Suppressor macrophage treated with lipopolysaccharide for 4 hours (primary cell): ENCODE data around the gene NPFFR1.

Source experiments
- DNase-seq: peaks from one replicate; pipeline ENCODE4 v3.0.0-alpha.2; 2020

NPFFR1 gene

DNA sequence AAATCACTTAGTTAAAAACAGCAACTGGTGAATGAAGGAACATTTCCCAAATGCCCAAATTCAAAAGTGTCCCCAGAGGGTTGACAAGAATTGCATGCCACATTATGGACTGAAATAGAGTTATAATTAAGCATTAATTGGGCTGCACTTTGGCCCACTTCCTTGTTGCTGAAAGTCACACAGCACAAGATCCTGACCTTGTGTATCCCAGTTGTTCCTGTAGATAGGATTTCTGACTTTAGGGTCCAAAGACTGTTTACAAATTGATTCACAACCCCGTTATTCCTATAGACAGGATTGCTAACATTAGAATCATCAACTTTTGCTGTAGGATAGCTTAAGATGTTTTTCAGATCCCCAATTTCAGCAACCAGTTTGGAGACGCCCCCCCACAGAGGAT lies 31.5 kb upstream of the NPFFR1 start:
- no peak for DNase-seq

GRCh38 chr10:70312972-70313371 lies 29.2 kb upstream of the NPFFR1 start:
- DNase-seq = no peak

DNA sequence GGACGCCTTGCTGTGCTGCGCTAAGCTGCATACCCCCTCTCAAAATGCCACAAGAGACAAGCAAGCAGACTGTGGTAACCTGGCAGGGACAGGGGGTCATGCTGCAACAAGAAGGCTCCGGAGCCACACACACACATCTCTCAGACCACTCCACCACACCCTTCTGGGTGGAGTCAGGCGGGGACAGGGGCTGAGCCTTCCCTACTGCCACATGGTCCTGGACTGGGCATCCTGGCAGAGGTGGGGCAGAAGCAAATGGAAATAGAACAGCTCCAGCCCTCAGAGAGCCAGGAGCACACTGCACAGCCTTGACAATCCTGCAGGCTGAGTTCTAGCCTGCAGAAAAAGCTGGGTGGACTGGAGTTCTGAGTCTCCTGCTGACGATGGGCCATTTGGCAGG lies 28.4 kb upstream of the NPFFR1 start:
- no peak for DNase-seq

DNA sequence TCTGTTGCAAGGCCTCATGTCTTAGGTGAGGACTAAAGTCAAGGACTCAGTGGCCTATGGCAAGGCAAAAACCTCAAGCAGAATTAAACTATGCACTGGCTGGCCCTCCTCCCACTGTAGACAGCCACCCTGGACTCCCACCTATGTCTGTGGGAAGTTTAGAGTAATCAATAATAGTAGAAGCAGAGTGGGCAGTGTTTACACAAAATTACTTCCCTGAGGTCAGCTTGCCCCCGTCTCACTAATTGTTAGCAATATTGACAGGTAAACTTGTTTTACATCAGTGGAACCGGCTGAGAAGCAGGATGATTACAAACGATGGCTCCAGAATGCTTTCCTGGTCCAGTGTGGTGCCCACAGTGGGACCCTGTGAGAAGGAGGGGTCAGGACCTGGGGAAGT lies 27.9 kb upstream of the NPFFR1 start:
- no peak for DNase-seq

GRCh38 chr10:70309661-70310060 lies 25.9 kb upstream of the NPFFR1 start:
- no peak for DNase-seq

DNA sequence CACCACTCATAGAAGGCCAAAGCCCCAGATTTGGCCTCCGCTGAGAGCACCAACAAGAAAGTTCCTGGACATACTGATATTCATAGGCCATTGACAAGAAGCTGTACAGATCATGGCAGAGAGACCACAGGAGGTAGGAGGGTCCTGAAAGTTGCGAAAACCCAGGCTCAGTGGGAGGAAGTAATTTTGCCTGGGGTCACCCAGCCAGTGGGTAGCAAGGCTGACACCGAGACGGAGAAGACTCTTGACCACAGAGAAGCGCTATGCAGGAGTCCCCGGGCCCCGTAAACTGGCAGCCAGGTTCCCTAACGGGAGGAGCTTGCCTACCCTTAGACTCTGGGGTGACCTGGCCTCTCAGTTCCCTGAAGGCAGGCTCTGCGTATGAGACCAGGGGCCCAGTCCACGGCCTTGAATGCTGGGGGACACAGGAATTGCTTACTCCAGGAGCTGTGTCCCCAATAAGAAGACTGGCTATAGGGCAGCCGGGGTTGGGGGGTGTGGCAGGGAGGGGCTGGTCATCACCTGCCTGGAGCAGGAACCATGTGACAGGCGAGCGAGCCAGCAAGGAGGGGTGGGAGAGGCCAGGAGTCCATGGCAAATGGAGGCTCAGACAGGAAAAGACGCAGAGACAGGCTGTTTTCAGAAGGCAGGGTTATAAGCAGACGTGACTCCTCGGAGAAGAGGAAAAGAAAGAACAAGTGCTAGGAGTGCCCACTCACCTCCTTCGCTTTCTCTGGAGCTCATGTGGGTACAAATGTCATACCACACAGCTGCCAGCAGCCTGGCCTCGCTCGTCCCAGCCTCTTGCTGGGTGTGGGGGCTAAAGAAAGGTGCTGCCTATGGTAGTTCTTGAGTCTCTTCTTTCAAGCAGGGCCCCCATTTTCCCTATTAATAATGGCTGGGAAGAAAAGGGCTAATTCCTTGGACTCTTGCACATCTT lies 24.6 kb upstream of the NPFFR1 start:
- no peak for DNase-seq

- DNase-seq = no peak
Observed at GRCh38 chr10:70306886-70307520, 23.2 kb upstream of the NPFFR1 start.

GRCh38 chr10:70306181-70306705 lies 22.4 kb upstream of the NPFFR1 start:
- no peak for DNase-seq

- DNase-seq = no peak
Observed at GRCh38 chr10:70303730-70304129, 19.9 kb upstream of the NPFFR1 start.

DNA sequence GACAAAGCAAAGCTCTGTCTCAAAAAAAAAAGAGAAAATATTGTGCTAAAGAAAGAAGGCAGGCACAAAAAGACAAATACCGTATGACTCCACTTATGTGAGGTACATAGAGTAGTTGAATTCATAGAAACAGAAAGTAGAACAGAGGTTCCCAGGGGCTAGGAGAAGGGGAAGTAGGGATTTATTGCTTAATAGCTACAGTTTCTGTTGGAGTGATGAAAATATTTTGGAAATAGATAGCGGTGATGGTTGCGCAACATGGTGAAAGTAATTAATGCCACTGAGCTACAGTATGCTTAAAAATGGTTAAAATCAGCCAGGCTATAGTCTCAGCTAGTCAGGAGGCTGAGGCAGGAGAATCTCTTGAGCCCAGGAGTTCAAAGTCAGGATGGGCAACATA lies 18.5 kb upstream of the NPFFR1 start:
- DNase-seq = peak; percentile 94

DNA sequence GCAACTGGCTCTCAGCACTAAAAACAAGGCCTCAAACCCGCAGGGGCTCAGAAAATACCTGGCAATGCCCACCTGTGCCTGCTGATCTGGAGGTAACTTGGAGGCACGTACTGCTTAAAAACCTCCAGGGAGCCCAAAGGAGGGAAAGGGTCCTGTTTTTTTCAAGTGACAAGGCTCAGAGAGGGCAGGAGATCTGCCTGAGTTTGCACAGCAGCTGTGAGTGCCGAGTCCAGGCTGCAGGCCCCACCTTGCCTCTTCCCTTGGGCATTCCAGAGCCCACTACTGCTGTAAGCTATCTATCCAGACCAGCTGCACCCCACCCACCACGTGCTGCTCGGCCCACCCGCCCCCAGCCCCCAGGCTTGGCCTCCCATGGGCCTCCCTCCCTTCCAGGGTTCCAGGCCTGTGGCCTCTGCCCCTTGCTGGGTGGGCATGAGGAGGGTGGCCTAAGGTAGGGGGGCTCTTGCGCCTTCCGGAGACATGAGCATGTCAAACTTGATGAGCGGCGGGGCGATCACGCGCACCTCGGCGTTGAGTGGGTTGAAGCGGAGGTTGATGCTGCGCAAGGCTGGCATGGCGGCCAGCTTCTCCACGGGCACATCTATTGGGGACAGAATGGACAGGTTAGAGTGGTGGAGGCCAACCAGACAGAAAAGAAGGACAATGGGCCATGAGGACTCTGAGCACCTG lies 17.2 kb upstream of the NPFFR1 start:
- DNase-seq = no peak

- no peak for DNase-seq
Observed at GRCh38 chr10:70300461-70300860, 16.7 kb upstream of the NPFFR1 start.

- DNase-seq = no peak
Observed at GRCh38 chr10:70299876-70300275, 16.1 kb upstream of the NPFFR1 start.

DNA sequence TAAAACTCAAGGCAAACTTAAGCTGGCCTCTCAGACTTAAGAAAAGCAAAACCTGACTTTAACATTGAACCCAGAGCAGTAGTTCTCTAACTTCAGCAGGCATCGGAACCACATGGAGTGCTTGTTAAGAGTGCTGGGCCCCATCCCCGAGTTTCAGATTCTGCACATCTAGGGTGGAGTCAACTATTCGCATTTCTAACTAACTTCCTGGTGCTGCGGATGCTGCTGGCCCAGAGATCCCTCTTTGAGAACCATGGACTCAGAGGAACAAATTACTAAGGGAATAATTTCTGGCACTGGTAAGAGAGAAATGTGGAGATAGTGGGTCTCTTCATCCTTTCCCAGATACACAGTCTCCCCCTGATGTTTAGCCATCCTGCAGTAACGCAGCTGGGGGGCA lies 14.6 kb upstream of the NPFFR1 start:
- DNase-seq = no peak

DNA sequence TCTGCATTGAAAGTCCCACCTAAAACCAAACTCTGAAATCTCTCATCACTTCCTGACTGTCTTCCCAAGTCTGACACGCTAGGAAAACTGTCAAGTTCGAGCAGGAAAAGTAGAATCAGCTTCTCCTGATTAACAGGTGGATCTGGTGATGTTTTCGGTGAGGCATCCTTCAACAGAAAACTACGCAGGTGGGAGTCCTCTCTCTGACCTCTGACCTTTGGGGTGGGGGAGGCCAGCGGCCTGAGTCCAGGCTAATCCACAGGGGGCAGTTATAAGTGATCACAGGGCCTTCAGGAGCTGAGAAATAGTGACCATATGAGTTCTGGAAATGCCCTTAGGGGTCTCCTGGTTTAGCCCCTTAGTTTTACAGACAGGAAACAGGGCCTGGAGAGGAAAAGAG lies 13.4 kb upstream of the NPFFR1 start:
- no peak for DNase-seq

- DNase-seq = peak; percentile 61
Observed at GRCh38 chr10:70296406-70296899, 12.6 kb upstream of the NPFFR1 start.

- peak; percentile 27 for DNase-seq
Observed at GRCh38 chr10:70295926-70296325, 12.1 kb upstream of the NPFFR1 start.

- DNase-seq = no peak
Observed at GRCh38 chr10:70295321-70295720, 11.5 kb upstream of the NPFFR1 start.

DNA sequence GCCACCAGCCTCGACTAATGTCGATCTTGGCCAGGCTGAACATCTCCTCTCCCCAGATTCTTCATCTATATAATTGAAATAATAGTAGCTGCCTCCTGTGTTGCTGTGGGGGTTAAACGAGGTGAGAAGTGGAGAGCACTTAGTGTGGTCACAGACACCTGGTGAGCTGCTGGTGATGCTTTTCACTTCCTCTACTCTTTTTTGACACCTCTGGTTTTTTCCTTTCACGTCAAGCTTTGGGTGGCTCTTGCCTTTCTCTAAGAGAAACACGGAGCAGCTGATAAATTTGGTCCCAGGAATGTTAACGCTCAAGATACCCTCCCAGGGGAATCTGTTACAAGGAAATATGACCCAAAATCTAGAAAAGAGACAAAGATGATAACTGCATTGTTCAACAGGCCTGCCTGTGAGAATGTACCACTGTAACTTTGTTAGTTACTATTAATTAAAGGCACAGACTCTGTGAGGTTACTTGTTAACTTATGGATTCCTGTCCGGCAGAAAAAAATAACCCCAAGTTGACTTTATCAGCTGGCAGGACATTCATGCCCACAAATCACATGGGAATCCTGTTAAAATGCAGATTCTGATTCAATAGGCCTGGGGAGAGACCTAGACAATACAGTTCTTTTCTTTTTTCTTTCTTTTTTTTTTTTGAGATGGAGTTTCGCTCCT lies 9.5 kb upstream of the NPFFR1 start:
- no peak for DNase-seq

DNA sequence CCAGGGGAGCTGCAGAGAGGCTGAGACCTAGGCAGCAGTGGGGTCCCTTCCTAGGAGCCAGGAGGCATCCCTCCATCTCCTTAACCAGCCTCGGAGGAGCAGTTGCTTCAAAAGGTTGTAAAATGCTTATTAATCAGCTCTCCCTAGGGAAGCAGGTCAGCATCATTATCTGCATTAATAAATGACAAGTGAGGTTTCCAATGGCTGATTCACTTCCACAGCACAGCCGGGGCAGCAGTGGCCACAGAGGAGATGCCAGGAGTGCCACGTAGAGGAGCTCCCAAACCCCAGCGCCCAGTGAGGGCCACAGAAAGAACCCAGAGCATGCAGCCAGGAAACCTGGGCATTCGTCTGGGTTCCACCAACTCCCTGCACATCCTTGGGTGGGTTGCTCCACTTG lies 8.2 kb upstream of the NPFFR1 start:
- no peak for DNase-seq

GRCh38 chr10:70289739-70290138 lies 5.9 kb upstream of the NPFFR1 start:
- no peak for DNase-seq

DNA sequence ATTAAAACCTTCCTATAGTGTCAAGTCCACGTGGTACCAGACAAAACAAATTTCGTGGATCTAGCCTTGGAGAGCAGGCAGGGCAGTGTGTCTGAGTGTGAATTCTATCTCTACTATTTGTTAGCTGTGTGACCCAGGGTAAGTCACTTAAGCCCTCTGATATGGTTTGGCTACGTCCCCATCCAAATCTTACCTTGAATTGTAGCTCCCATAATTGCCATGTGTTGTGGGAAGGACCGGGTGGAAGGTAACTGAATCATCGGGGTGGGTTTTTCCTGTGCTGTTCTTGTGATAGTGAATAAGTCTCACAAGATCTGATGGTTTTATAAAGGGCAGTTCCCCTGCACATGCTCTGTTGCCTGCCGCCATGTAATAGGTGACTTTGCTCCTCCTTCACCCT lies 2.8 kb upstream of the NPFFR1 start:
- DNase-seq = no peak

GRCh38 chr10:70285476-70285831 lies 1.6 kb upstream of the NPFFR1 start:
- no peak for DNase-seq
